ENCODE results near the gene NR1H2.

The NR1H2 gene

DNA sequence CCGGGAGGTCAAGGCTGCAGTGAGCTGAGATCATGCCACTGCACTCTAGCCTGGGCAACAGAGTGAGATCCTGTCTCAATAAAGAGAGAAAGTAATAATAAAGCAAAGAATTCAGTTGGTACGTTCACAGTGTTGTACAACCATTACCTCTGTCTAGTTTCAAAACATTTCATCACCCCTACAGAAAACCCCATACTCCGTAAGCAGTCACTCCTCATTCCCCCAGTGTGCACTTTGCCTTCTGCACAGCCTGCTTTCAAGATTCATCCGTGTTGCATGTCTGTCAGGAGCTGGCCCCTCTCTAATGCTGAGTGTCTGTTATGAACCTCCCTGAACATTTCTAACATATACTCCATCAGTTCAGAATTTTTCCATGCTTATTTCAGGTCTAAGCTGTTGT is 17.3 kb downstream of the NR1H2 start:
- H3K27ac ChIP-seq (replicated peaks), result no peak overlapping the region
- no peak overlapping the region for H3K4me3 ChIP-seq (replicated peaks; ENCODE audit: insufficient read depth, low read length)
- DNase-seq (ENCODE audit: low read depth in 1 of 2, low spot score in 1 of 2), result no peak
- H3K27me3 ChIP-seq (ENCODE audit: insufficient read depth, poor library complexity, severe bottlenecking), result no peaks in the 10 kb centered on the region
- TF ChIP-seq, protein P1, sequence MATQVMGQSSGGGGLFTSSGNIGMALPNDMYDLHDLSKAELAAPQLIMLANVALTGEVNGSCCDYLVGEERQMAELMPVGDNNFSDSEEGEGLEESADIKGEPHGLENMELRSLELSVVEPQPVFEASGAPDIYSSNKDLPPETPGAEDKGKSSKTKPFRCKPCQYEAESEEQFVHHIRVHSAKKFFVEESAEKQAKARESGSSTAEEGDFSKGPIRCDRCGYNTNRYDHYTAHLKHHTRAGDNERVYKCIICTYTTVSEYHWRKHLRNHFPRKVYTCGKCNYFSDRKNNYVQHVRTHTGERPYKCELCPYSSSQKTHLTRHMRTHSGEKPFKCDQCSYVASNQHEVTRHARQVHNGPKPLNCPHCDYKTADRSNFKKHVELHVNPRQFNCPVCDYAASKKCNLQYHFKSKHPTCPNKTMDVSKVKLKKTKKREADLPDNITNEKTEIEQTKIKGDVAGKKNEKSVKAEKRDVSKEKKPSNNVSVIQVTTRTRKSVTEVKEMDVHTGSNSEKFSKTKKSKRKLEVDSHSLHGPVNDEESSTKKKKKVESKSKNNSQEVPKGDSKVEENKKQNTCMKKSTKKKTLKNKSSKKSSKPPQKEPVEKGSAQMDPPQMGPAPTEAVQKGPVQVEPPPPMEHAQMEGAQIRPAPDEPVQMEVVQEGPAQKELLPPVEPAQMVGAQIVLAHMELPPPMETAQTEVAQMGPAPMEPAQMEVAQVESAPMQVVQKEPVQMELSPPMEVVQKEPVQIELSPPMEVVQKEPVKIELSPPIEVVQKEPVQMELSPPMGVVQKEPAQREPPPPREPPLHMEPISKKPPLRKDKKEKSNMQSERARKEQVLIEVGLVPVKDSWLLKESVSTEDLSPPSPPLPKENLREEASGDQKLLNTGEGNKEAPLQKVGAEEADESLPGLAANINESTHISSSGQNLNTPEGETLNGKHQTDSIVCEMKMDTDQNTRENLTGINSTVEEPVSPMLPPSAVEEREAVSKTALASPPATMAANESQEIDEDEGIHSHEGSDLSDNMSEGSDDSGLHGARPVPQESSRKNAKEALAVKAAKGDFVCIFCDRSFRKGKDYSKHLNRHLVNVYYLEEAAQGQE (IDR thresholded peaks at IDR 0.05; ENCODE audit: insufficient replicate concordance, low read depth), result no peak
- TF ChIP-seq, protein P2, sequence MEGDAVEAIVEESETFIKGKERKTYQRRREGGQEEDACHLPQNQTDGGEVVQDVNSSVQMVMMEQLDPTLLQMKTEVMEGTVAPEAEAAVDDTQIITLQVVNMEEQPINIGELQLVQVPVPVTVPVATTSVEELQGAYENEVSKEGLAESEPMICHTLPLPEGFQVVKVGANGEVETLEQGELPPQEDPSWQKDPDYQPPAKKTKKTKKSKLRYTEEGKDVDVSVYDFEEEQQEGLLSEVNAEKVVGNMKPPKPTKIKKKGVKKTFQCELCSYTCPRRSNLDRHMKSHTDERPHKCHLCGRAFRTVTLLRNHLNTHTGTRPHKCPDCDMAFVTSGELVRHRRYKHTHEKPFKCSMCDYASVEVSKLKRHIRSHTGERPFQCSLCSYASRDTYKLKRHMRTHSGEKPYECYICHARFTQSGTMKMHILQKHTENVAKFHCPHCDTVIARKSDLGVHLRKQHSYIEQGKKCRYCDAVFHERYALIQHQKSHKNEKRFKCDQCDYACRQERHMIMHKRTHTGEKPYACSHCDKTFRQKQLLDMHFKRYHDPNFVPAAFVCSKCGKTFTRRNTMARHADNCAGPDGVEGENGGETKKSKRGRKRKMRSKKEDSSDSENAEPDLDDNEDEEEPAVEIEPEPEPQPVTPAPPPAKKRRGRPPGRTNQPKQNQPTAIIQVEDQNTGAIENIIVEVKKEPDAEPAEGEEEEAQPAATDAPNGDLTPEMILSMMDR (IDR thresholded peaks at IDR 0.05; ENCODE audit: insufficient read depth, low read length), result no peak
- TF ChIP-seq POLR2AphosphoS5 (IDR thresholded peaks at IDR 0.05; ENCODE audit: low read depth) (no peak), SPI1 (IDR thresholded peaks at IDR 0.05; ENCODE audit: borderline replicate concordance, low read depth) (no peak), GABPA (IDR thresholded peaks at IDR 0.05; ENCODE audit: low read depth) (no peak)

DNA sequence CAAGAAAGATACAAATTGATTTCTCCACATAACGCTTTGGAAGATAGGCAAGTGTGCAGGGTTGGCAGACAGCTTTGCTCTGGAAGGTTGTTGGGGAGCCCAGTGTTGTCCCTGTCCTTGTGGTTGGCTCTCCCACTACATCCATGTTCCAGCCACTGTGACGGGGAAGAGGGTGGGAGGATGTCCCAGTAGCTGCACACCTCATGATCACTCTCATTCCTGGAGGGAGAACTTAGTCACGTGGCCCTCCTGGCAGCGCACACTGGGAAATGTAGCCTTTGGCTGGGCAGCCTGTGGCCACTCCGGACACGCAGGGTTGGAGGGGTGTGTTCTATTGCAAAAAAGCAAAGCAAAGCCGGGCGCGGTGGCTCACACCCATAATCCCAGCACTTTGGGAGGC is 17.8 kb downstream of the NR1H2 start:
- H3K4me3 ChIP-seq (replicated peaks; ENCODE audit: insufficient read depth, low read length), result no peak overlapping the region
- H3K27me3 ChIP-seq (ENCODE audit: insufficient read depth, poor library complexity, severe bottlenecking), result no peaks in the 10 kb centered on the region
- TF ChIP-seq, protein P1 (IDR thresholded peaks at IDR 0.05; ENCODE audit: insufficient replicate concordance, low read depth), result no peak
- no peak for TF ChIP-seq POLR2AphosphoS5 (IDR thresholded peaks at IDR 0.05; ENCODE audit: low read depth)
- no peak for TF ChIP-seq GABPA (IDR thresholded peaks at IDR 0.05; ENCODE audit: low read depth)
- TF ChIP-seq, protein P2 (IDR thresholded peaks at IDR 0.05; ENCODE audit: insufficient read depth, low read length), result no peak
- TF ChIP-seq SPI1 (IDR thresholded peaks at IDR 0.05; ENCODE audit: borderline replicate concordance, low read depth), result no peak
- no peak for DNase-seq (ENCODE audit: low read depth in 1 of 2, low spot score in 1 of 2)
- H3K27ac ChIP-seq (replicated peaks), result no peak overlapping the region

DNA sequence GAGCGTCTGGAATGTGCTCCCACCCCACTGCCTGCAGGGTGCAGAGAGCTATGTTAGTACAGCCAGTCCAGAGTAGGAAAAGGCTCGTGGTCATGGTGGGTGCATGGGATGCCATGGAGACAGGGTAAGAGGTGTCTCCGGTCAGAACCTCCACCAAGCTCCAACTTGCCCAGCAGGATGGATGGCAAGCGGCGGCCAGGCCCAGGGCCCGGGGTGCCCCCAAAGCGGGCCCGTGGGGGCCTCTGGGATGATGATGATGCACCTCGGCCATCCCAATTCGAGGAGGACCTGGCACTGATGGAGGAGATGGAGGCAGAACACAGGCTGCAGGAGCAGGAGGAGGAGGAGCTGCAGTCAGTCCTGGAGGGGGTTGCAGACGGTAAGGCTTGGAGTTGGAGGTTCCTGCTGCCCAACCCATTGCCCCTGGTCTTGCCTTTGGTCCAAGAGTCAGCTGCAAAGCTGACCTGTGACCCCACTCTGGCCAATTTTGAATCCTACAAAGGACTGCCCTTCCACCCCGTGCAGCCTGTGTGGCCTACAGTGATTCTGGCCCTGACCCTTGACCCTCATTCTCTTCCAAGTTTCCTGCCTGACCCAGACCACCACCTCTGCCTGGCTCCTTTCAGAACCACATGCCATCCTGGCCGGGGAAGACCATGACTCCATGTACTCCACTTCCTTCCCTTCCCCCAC is 22.6 kb downstream of the NR1H2 start:
- DNase-seq (ENCODE audit: low read depth in 1 of 2, low spot score in 1 of 2), result no peak
- H3K27me3 ChIP-seq (ENCODE audit: insufficient read depth, poor library complexity, severe bottlenecking), result no peaks in the 10 kb centered on the region
- no peak overlapping the region for H3K4me3 ChIP-seq (replicated peaks; ENCODE audit: insufficient read depth, low read length)
- TF ChIP-seq, protein P2 (IDR thresholded peaks at IDR 0.05; ENCODE audit: insufficient read depth, low read length), result no peak
- TF ChIP-seq POLR2AphosphoS5 (IDR thresholded peaks at IDR 0.05; ENCODE audit: low read depth) (no peak), GABPA (IDR thresholded peaks at IDR 0.05; ENCODE audit: low read depth) (no peak), SPI1 (IDR thresholded peaks at IDR 0.05; ENCODE audit: borderline replicate concordance, low read depth) (no peak)
- TF ChIP-seq, protein P1 (IDR thresholded peaks at IDR 0.05; ENCODE audit: insufficient replicate concordance, low read depth), result no peak
- H3K27ac ChIP-seq (replicated peaks), result no peak overlapping the region

All from HL-60 (cell line).